ENCODE data around the gene ZNF316. TPM values are rescaled to one million over a fixed set of nuclear protein-coding genes. Genes with fewer than 3 reads are reported as not detected.

Gene ZNF316
- polyA plus RNA-seq, 1 of the 3 experiments (the other 2 are of a cell fraction), result 18.6 TPM

GRCh38 chr7:6589151-6589828 is 47.8 kb upstream of the ZNF316 start:
- Histone ChIP-seq H3F3A (replicated peaks; ENCODE audit: insufficient read depth) (peaks cover 12% of the 10 kb centered on the region), H3K27me3 (ENCODE audit: insufficient read depth) (no peaks in the 10 kb centered on the region), H3K4me1 (ENCODE audit: control insufficient read depth in 1 of 2, insufficient read depth in 2 of 2, low read depth in 1 of 2, low read length in 1 of 2) (peaks cover 2 to 7% of the 10 kb centered on the region in 2 experiments; a peak in 1 of 4 replicates), H4K20me1 (ENCODE audit: insufficient read depth) (no peaks in the 10 kb centered on the region), H3K9me2 (no peaks in the 10 kb centered on the region), H2AFZ (ENCODE audit: low read depth) (peak overlapping the region; percentile 56; the same call in 1 of the 2 replicates), H3K4me2 (peak overlapping the region; percentile 46; the same call in 1 of the 2 replicates), H3K79me2 (ENCODE audit: insufficient read depth) (peaks cover 30% of the 10 kb centered on the region), H3K9me3 (no peaks in the 10 kb centered on the region), H3K36me3 (replicated peaks in 1 of 2; ENCODE audit: control insufficient read depth in 1 of 2, insufficient read depth in 2 of 2, low read length in 1 of 2) (peaks cover 25 to 57% of the 10 kb centered on the region in 2 experiments), H3K27ac (ENCODE audit: low read depth in 2 of 2, low read length in 1 of 2) (no peak overlapping the region; a peak in 1 of 4 replicates), H3K4me3 (ENCODE audit: low read depth in 2 of 2, low read length in 1 of 2) (peak overlapping the region; percentile 63 to 99; a peak in 2 of 4 replicates), H3K9ac (no peak overlapping the region)
- no peak for TF ChIP-seq NRF1 (IDR thresholded peaks at IDR 0.05; ENCODE audit: low read depth, low read length)
- no peak for TF ChIP-seq RCOR1 (IDR thresholded peaks at IDR 0.05; ENCODE audit: low read length)
- CTCF ChIA-PET, result interaction anchor here (0.6 to 4.2 kb wide), 27 partner anchors 8 to 341 kb away, joined by 3 to 65 read pairs (median 6); partner anchors contain the start of gene ZDHHC4
- 74% methylated on average over 17 of the region's 22 CpGs for WGBS (ENCODE audit: low lambda C conversion rate)
- POLR2A ChIA-PET, result interaction anchor here (1.3 to 2.9 kb wide), 2 partner anchors 12 to 27 kb away, joined by 5 to 16 read pairs; partner anchors contain the start of genes ZDHHC4 and ZNF853
- no peak for DNase-seq

GRCh38 chr7:6589829-6590644 is 47.1 kb upstream of the ZNF316 start, which contains the start of gene INTS15:
Gene INTS15, plus strand, starts transcription at chr7:6590021. Its CDS starts 263 bp downstream, at chr7:6590284.
- WGBS (ENCODE audit: low lambda C conversion rate), result under 1% methylated on average over 33 of the region's 107 CpGs
- Histone ChIP-seq H3K4me2 (peak within 1 kb of the TSS; percentile 96), H3K9ac (peak within 1 kb of the TSS; percentile 80), H3K9me3 (no peaks in the 10 kb centered on the region), H3K36me3 (replicated peaks in 1 of 2; ENCODE audit: control insufficient read depth in 1 of 2, insufficient read depth in 2 of 2, low read length in 1 of 2) (peaks cover 23 to 60% of the 10 kb centered on the region in 2 experiments), H3K4me3 (ENCODE audit: low read depth in 2 of 2, low read length in 1 of 2) (peak within 1 kb of the TSS; percentile 63 to 99), H3K4me1 (ENCODE audit: control insufficient read depth in 1 of 2, insufficient read depth in 2 of 2, low read depth in 1 of 2, low read length in 1 of 2) (peaks cover 2 to 7% of the 10 kb centered on the region in 2 experiments; a peak in 1 of 4 replicates), H3K27ac (ENCODE audit: low read depth in 2 of 2, low read length in 1 of 2) (peak within 1 kb of the TSS; percentile 62 to 75; a peak in 3 of 4 replicates), H3K9me2 (no peaks in the 10 kb centered on the region), H3F3A (replicated peaks; ENCODE audit: insufficient read depth) (peaks cover 12% of the 10 kb centered on the region), H3K27me3 (ENCODE audit: insufficient read depth) (no peaks in the 10 kb centered on the region), H3K79me2 (ENCODE audit: insufficient read depth) (peaks cover 30% of the 10 kb centered on the region), H2AFZ (ENCODE audit: low read depth) (peak within 1 kb of the TSS; percentile 85), H4K20me1 (ENCODE audit: insufficient read depth) (no peaks in the 10 kb centered on the region)
- ChIA-PET CTCF (interaction anchor here (0.5 to 4.2 kb wide), 35 partner anchors 8 to 723 kb away, joined by 3 to 65 read pairs (median 4); partner anchors contain the start of gene ZDHHC4), POLR2A (interaction anchor here (0.6 to 2.9 kb wide), 7 partner anchors 10 to 201 kb away, joined by 3 to 16 read pairs (median 4); partner anchors contain the start of genes ZDHHC4, ZNF316 and ZNF853)
- peak; percentile 99 for DNase-seq
- TF ChIP-seq ZBTB33 (IDR thresholded peaks at IDR 0.05; ENCODE audit: borderline replicate concordance, low read depth) (no peak), EZH2phosphoT487 (IDR thresholded peaks at IDR 0.05; ENCODE audit: borderline replicate concordance, low read depth) (no peak), NRF1 (IDR thresholded peaks at IDR 0.05; ENCODE audit: low read depth, low read length) (peak; percentile 52), SMC3 (IDR thresholded peaks at IDR 0.05; ENCODE audit: low read depth, low read length) (peak; percentile 81), RAD21 (IDR thresholded peaks at IDR 0.05; ENCODE audit: low read length) (peak; percentile 49), MAX (IDR thresholded peaks at IDR 0.05; ENCODE audit: low read depth) (peak; percentile 65), ELF1 (IDR thresholded peaks at IDR 0.05) (no peak; the same call in none of the 2 replicates), SIN3A (IDR thresholded peaks at IDR 0.05; ENCODE audit: borderline replicate concordance, low read depth, low read length) (peak; percentile 91; the same call in 1 of the 2 replicates), MXI1 (IDR thresholded peaks at IDR 0.05; ENCODE audit: low read depth, low read length) (peak; percentile 78), TCF12 (IDR thresholded peaks at IDR 0.05) (no peak), TAF1 (IDR thresholded peaks at IDR 0.05; ENCODE audit: borderline replicate concordance, low read depth, low read length) (peak; percentile 96), GATA2 (CRISPR knock-in tag; IDR thresholded peaks at IDR 0.05) (no peak), CHD2 (IDR thresholded peaks at IDR 0.05; ENCODE audit: low read length, partially characterized antibody) (no peak), IRF3 (IDR thresholded peaks at IDR 0.05; ENCODE audit: low read depth, low read length) (no peak), YY1 (IDR thresholded peaks at IDR 0.05; ENCODE audit: low read depth) (0 out of 2 replicates have a peak, but pooled peaks have one; percentile 23), USF2 (IDR thresholded peaks at IDR 0.05; ENCODE audit: borderline replicate concordance, low read depth, low read length) (no peak)
